Heart right ventricle (tissue), 16 donors: ENCODE measurements around the gene OR2B2. TPM values are rescaled to one million over a fixed set of nuclear protein-coding genes. Genes with fewer than 3 reads are reported as not detected.

Source experiments
- ATAC-seq, 8 donors: fragments of 200-7000 bp; cut with Tn5 transposase; one replicate each; pipeline ENCODE4 v1.9.1; 2020; ENCODE audit warnings: mild to moderate bottlenecking in 8 of 8, moderate library complexity in 8 of 8, moderate number of reproducible peaks in 1 of 8
- DNase-seq, 2 donors: peaks; one replicate each; pipeline ENCODE4 v3.0.0-alpha.2; 2020
- H3K27ac ChIP-seq, 10 donors: fragments of 200-600 bp; sonication (generic) in 2 of 10; one replicate each; pipeline versions ENCODE4 v1.5.0 to v1.8.0; 2020 to 2022; ENCODE audit warnings: mild to moderate bottlenecking in 3 of 10
- H3K27me3 ChIP-seq, 7 donors: fragments of 200-600 bp; one replicate each; pipeline ENCODE4 v1.8.0; 2021 to 2022; ENCODE audit warnings: mild to moderate bottlenecking in 2 of 7
- H3K36me3 ChIP-seq, 9 donors: fragments of 200-600 bp; sonication (generic) in 1 of 9; one replicate each; pipeline versions ENCODE4 v1.5.0 to v1.8.0; 2020 to 2022; ENCODE audit warnings: mild to moderate bottlenecking in 2 of 9
- H3K4me1 ChIP-seq, 9 donors: fragments of 200-600 bp; sonication (generic) in 1 of 9; one replicate each; pipeline versions ENCODE4 v1.5.0 to v1.8.0; 2020 to 2022; ENCODE audit warnings: mild to moderate bottlenecking in 4 of 9
- H3K4me3 ChIP-seq, 10 donors: fragments of 200-600 bp; sonication (generic) in 2 of 10; one replicate each; pipeline versions ENCODE4 v1.5.0 to v1.8.0; 2020 to 2022; ENCODE audit warnings: mild to moderate bottlenecking in 7 of 10, moderate library complexity in 2 of 10
- H3K9me3 ChIP-seq, 11 donors: fragments of 200-600 bp in 10 of 11; sonication (generic) in 2 of 11; one replicate each; pipeline versions ENCODE4 v1.5.0 to v1.8.0; 2013 to 2022; ENCODE audit warnings: mild to moderate bottlenecking in 2 of 11, control low read depth in 1 of 11, moderate library complexity in 1 of 11
- WGBS, 2 donors: extraction: QIAGEN DNeasy Blood & Tissue Kit; methylation state at CpG; one replicate each; pipeline ENCODE4 v1.1.7; 2013; ENCODE audit warnings: inconsistent platforms in 1 of 2; 5-methylcytosine and 5-hydroxymethylcytosine counted together
- intact Hi-C, 10 donors: fragments of 100-400 bp; cut with DNase I; formaldehyde crosslinking; loops; one replicate each; pipeline versions ENCODE4 v1.11.1 to v1.14.2; 2022
- polyA plus RNA-seq, 2 donors: library from polyadenylated mRNA; stranded (reverse); fragments of 200-250 nt; gene quantifications; one replicate each; pipeline ENCODE4 v1.2.3, GENCODE V29; 2013
- total RNA-seq, 10 donors: library from RNA; stranded (reverse); fragmentation: NEBNext Ultra II Directional in 3 of 10; extraction: Animal tissue kit (Norgen Biotek cat#: 25700) in 3 of 10; gene quantifications; one replicate each; pipeline versions ENCODE4 v1.2.1 to v1.2.4, GENCODE V29; 2021 to 2023
- TF ChIP-seq, protein P1 (sequence below), 9 donors: fragments of 200-600 bp; sonication (generic) in 2 of 9; IDR thresholded peaks; one replicate each; pipeline versions ENCODE4 v1.5.0 to v1.8.0; 2021 to 2022; ENCODE audit warnings: antibody characterized with exemption in 9 of 9, mild to moderate bottlenecking in 5 of 9, moderate library complexity in 1 of 9
- donor health status: Arrhythmogenic right ventricular cardiomyopathy.
- donor health status: ischemic (EF 13 %, LVEDD 7.1; RV severe dilation, severe dysfunction).
- donor health status: healthy with polysubstance abuse.
- donor health status: DM: no; HTN: yes; CAD: no.
- donor health status: DM: no; HTN: no; CAD: no.
- donor health status: ischemic (EF 25% LVEDD 6.9; RV normal size, moderate dysfunction).
- donor health status: ischemic (EF 25% LVEDD 5.7; RV mildly dilated, moderate dysfunction).
- donor health status: healthy.
- donor health status: DM: yes; HTN: yes; CAD: no.
- donor health status: Ischemic cardiomyopathy.
- donor health status: ischemic (EF 35%, LVEDD 5.7; RV mildly dilated, moderate dysfunction).
- donor health status: nonischemic (EF 11% LVEDD 7.7; RV severe dilation, severe dysfunction).
- donor health status: DM: yes; HTN: yes; CAD: no.
- donor health status: PGD.
- donor health status: ischemic (EF 29% LVEDD 5.4; RV normal size, mild dysfunction).
- donor health status: nonischemic (EF 23%, LVEDD 6.1; RV moderate dilation, normal function).

Gene OR2B2
- total and polyA plus RNA-seq, 12 donors = not detected

DNA sequence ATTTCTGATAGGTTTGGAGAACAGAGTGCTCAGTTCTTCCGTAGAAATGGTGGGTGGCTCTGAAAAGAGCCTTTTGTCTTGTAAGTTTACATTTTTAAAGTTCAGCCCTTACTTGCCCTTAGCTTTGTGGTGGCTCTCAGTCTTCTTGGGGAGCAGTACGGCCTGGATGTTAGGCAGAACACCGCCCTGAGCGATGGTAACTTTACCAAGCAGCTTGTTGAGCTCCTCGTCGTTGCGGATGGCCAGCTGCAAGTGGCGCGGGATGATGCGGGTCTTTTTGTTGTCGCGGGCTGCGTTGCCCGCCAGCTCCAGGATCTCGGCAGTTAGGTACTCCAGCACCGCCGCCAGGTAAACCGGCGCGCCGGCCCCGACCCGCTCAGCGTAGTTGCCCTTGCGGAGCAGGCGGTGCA lies 19.5 kb downstream of the OR2B2 start:
- Histone ChIP-seq H3K36me3 (no peaks in the 10 kb centered on the region), H3K4me1 (peaks cover 0 to 49% (median 28%) of the 10 kb centered on the region in 9 donors), H3K4me3 (peak overlapping the region; percentile 26 to 93 (median 64)), H3K27ac (peak overlapping the region in 6 of 10 donors; percentile 17 to 92 (median 38)), H3K27me3 (peaks cover under 1 to 53% (median 50%) of the 10 kb centered on the region in 7 donors), H3K9me3 (no peaks in the 10 kb centered on the region)
- ATAC-seq (no peak), DNase-seq (no peak)
- WGBS, 2 donors = 1 to 4% methylated on average over 26 of the region's 26 CpGs
- TF ChIP-seq, protein P1, sequence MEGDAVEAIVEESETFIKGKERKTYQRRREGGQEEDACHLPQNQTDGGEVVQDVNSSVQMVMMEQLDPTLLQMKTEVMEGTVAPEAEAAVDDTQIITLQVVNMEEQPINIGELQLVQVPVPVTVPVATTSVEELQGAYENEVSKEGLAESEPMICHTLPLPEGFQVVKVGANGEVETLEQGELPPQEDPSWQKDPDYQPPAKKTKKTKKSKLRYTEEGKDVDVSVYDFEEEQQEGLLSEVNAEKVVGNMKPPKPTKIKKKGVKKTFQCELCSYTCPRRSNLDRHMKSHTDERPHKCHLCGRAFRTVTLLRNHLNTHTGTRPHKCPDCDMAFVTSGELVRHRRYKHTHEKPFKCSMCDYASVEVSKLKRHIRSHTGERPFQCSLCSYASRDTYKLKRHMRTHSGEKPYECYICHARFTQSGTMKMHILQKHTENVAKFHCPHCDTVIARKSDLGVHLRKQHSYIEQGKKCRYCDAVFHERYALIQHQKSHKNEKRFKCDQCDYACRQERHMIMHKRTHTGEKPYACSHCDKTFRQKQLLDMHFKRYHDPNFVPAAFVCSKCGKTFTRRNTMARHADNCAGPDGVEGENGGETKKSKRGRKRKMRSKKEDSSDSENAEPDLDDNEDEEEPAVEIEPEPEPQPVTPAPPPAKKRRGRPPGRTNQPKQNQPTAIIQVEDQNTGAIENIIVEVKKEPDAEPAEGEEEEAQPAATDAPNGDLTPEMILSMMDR (IDR thresholded peaks at IDR 0.05) = no peak
- intact Hi-C loops = loop anchor here in 9 of 10 donors (5.0 to 10.0 kb wide), 11 partner anchors 55 to 768 kb away; partner anchors contain the start of gene ZNF184 (in 4 of the 9)

DNA sequence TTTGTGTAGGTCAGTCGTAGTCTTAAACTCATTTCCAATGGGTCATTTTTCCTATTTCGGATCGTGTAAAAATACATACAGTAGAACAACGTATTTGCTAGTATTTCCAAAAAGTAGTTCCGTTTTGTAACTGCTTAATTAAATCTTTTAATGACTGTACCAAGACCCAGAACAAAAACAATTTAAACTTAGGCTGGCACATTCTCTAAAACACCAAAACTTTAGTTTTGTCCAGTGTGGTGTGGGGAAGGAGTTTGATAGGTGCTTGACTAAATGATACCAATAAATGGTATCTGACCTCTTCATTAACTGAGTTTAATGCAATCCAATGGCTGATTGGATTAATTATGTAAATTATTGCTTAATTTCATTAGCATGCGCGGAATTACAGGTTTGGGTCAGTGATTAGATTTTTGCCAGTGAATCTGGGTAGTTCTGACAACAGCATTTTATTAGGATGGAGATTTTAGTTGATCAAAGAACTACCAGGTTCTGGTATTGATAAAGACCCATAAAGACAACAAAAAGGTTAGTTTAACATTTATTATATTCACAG lies 20.8 kb downstream of the OR2B2 start:
- H3K27me3 ChIP-seq = peaks cover 3 to 66% (median 59%) of the 10 kb centered on the region in 7 donors
- no peaks in the 10 kb centered on the region for H3K36me3 ChIP-seq
- H3K4me3 ChIP-seq = peak overlapping the region in 2 of 10 donors; percentile 47 to 69
- WGBS, 2 donors = 40 to 44% methylated on average over 7 of the region's 7 CpGs
- ATAC-seq = no peak
- DNase-seq = no peak
- intact Hi-C loops = loop anchor here in 9 of 10 donors (5.0 to 10.0 kb wide), 11 partner anchors 54 to 767 kb away; partner anchors contain the start of gene ZNF184 (in 4 of the 9)
- H3K27ac ChIP-seq = peak overlapping the region in 1 of 10 donors; percentile 92
- TF ChIP-seq, protein P1 (IDR thresholded peaks at IDR 0.05) = no peak
- peaks cover 0 to 49% (median 28%) of the 10 kb centered on the region in 9 donors for H3K4me1 ChIP-seq
- H3K9me3 ChIP-seq = no peaks in the 10 kb centered on the region

DNA sequence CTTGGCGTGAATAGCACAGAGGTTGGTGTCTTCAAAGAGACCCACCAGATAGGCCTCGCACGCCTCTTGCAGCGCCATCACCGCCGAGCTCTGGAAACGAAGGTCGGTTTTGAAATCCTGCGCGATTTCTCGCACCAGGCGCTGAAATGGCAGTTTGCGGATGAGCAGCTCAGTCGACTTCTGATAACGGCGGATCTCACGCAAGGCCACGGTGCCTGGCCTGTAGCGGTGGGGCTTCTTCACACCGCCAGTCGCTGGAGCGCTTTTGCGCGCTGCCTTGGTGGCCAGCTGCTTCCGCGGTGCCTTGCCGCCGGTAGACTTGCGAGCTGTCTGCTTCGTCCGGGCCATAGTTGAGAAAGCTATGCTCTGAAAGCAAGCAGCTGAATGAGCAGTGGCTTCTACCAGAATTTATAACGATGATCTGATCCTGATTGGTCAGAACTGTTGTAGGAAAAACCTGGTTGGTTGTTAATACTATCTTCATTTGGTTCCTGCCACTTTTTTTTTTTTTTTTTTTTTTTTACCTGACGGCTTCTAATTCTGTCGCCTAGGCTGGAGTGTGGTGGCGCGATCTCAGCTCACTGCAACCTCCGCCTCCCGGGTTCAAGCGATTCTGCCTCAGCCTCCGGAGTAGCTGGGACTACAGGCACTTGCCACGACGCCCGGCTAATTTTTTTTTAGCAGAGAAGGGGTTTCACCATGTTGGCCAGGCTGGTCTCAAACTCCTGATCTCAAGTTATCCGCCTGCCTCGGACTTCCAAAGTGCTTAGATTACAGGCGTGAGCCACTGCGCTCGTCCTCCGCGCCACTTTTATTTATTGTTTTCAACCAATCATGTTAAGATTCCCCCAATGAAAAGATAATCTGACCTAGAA lies 21.5 kb downstream of the OR2B2 start:
- Histone ChIP-seq H3K4me1 (peaks cover 0 to 42% (median 28%) of the 10 kb centered on the region in 9 donors), H3K27ac (peak overlapping the region in 1 of 10 donors; percentile 92), H3K27me3 (peaks cover 3 to 73% (median 64%) of the 10 kb centered on the region in 7 donors), H3K9me3 (no peaks in the 10 kb centered on the region), H3K36me3 (no peaks in the 10 kb centered on the region), H3K4me3 (peak overlapping the region in 8 of 10 donors; percentile 31 to 69 (median 47))
- TF ChIP-seq, protein P1 (IDR thresholded peaks at IDR 0.05) = no peak
- ATAC-seq = peak in 2 of 8 donors; percentile 12 to 13
- WGBS, 2 donors = 1 to 2% methylated on average over 50 of the region's 50 CpGs
- DNase-seq = peak in 1 of 2 donors; percentile 33
- intact Hi-C loops = loop anchor here in 9 of 10 donors (5.0 to 10.0 kb wide), 11 partner anchors 53 to 766 kb away; partner anchors contain the start of gene ZNF184 (in 4 of the 9)
